K562 (cell line): ENCODE data around the gene MKRN2OS. TPM values are rescaled to one million over a fixed set of nuclear protein-coding genes. Genes with fewer than 3 reads are reported as not detected.
A peak's percentile ranks its signal among the peaks of the same experiment; 100 is the strongest.

Experiments used
- BRD4 ChIP-seq: fragments of 200-600 bp; sonication (generic); IDR thresholded peaks from 2 replicates; pipeline ENCODE4 v1.6.1; 2017; ENCODE audit warnings: inconsistent platforms
- CLOCK ChIP-seq: fragments of 250-450 bp; sonication (Bioruptor Pico); IDR thresholded peaks from 2 replicates; pipeline ENCODE4 v1.4.0; 2020; ENCODE audit warnings: mild to moderate bottlenecking, moderate library complexity, borderline replicate concordance
- CXXC5 ChIP-seq: fragments of 250-450 bp; sonication (Bioruptor Pico); IDR thresholded peaks from 2 replicates; pipeline ENCODE4 v1.8.0; 2022; ENCODE audit warnings: inconsistent platforms, mild to moderate bottlenecking, moderate library complexity
- GMEB1 ChIP-seq: fragments of 250-450 bp; sonication (Bioruptor Pico); IDR thresholded peaks from 2 replicates; pipeline ENCODE4 v1.4.0; 2020; ENCODE audit warnings: mild to moderate bottlenecking
- HBP1 ChIP-seq: fragments of 450-650 bp; formaldehyde crosslinking; IDR thresholded peaks from 2 replicates; pipeline ENCODE4 v1.4.0; 2022; ENCODE audit warnings: missing genetic modification characterization
- HCFC1 ChIP-seq: IDR thresholded peaks from 2 replicates; pipeline ENCODE4 v1.6.1; 2012; ENCODE audit warnings: low read depth, low read length, improper control_type of control experiment
- HDAC3 ChIP-seq: fragments of 450-650 bp; IDR thresholded peaks from 2 replicates; pipeline ENCODE4 v1.6.1; 2018; ENCODE audit warnings: borderline replicate concordance, mild to moderate bottlenecking, moderate library complexity; ENCODE audit not compliant: partially characterized antibody
- ID3 ChIP-seq, 2 experiments: fragments of 250-450 bp in 1 of 2; fragments of 450-650 bp in 1 of 2; sonication (Bioruptor Pico) in 1 of 2; IDR thresholded peaks; 2 replicates each; pipeline versions ENCODE4 v1.6.1 to v1.8.0; 2016 to 2021; ENCODE audit warnings: mild to moderate bottlenecking in 2 of 2, moderate library complexity in 2 of 2, missing compliant biosample characterization in 1 of 2, missing genetic modification characterization in 1 of 2
- JUNB ChIP-seq: fragments of 450-650 bp; formaldehyde crosslinking; conservative IDR thresholded peaks from 2 replicates; pipeline ENCODE4 v1.4.0; 2020; ENCODE audit warnings: mild to moderate bottlenecking
- MAX ChIP-seq: sonication (generic); formaldehyde crosslinking; IDR thresholded peaks from 2 replicates; pipeline ENCODE4 v1.9.0; 2022; ENCODE audit warnings: mild to moderate bottlenecking, missing genetic modification reagents
- MTA2 ChIP-seq: fragments of 450-650 bp; IDR thresholded peaks from 2 replicates; pipeline ENCODE4 v1.6.1; 2016; ENCODE audit warnings: low read depth
- NCOA1 ChIP-seq: fragments of 450-650 bp; IDR thresholded peaks from 2 replicates; pipeline ENCODE4 v1.6.1; 2016; ENCODE audit warnings: low read depth
- NCOA6 ChIP-seq: fragments of 450-650 bp; IDR thresholded peaks from 2 replicates; pipeline ENCODE4 v1.6.1; 2017; ENCODE audit warnings: mild to moderate bottlenecking
- NFRKB ChIP-seq: fragments of 450-650 bp; IDR thresholded peaks from 2 replicates; pipeline ENCODE4 v1.6.1; 2016; ENCODE audit warnings: low read depth
- NR2C1 ChIP-seq, 2 experiments: fragments of 450-650 bp; IDR thresholded peaks; 2 replicates each; pipeline ENCODE4 v1.6.1; 2017; ENCODE audit warnings: mild to moderate bottlenecking in 2 of 2, antibody characterized with exemption in 1 of 2, inconsistent platforms in 1 of 2, missing compliant biosample characterization in 1 of 2, missing genetic modification characterization in 1 of 2
- NR2C2 ChIP-seq, 2 experiments: fragments of 200-800 bp in 1 of 2; sonication (Bioruptor generic) in 1 of 2; sonication (generic) in 1 of 2; formaldehyde crosslinking in 1 of 2; IDR thresholded peaks; 2 replicates each; pipeline versions ENCODE4 v1.6.1 to v1.8.0; 2016 to 2022; ENCODE audit warnings: mild to moderate bottlenecking in 1 of 2, missing compliant biosample characterization in 1 of 2, missing genetic modification characterization in 1 of 2, missing genetic modification reagents in 1 of 2
- ZBTB1 ChIP-seq: sonication (generic); formaldehyde crosslinking; IDR thresholded peaks from 2 replicates; pipeline ENCODE4 v1.8.1; 2023; ENCODE audit warnings: missing genetic modification reagents, low read depth, mild to moderate bottlenecking, borderline replicate concordance
- ZNF277 ChIP-seq: fragments of 250-450 bp; sonication (Bioruptor Pico); IDR thresholded peaks from 2 replicates; pipeline ENCODE4 v1.8.0; 2022; ENCODE audit warnings: inconsistent platforms, mild to moderate bottlenecking, moderate library complexity, borderline replicate concordance
- ZNF324 ChIP-seq: fragments of 250-450 bp; sonication (Bioruptor Pico); IDR thresholded peaks from 2 replicates; pipeline ENCODE4 v1.4.0; 2020; ENCODE audit warnings: mild to moderate bottlenecking
- ZNF695 ChIP-seq: fragments of 450-650 bp; formaldehyde crosslinking; IDR thresholded peaks from 2 replicates; pipeline ENCODE4 v1.4.0; 2020; ENCODE audit warnings: mild to moderate bottlenecking, moderate library complexity
- polyA plus RNA-seq, 8 experiments: library from polyadenylated mRNA; depleted of rRNA in 4 of 8; stranded (reverse) in 5 of 8; unstranded in 3 of 8; fragments of >200 nt; fragmentation: Nextera tagmentation in 2 of 8; fragmentation: Illumina TruSeq in 1 of 8; extraction: Ambion mirVana in 2 of 8; extraction: Trizol in 1 of 8; gene quantifications; 2 replicates each; pipeline versions ENCODE4 v1.2.1 to v1.2.3, GENCODE V29; 2011 to 2014; ENCODE audit warnings: inconsistent platforms in 1 of 8, missing spikeins in 1 of 8
- total RNA-seq, 7 experiments: library from RNA; depleted of rRNA in 6 of 7; stranded (reverse); fragments of >200 nt in 6 of 7; fragmentation: Illumina TruSeq in 2 of 7; extraction: Trizol in 2 of 7; gene quantifications; 2 replicates each; pipeline versions ENCODE4 v1.2.1 to v1.2.3, GENCODE V29; 2011 to 2021; ENCODE audit warnings: low replicate concordance in 1 of 7

The MKRN2OS gene
- total and polyA plus RNA-seq, 9 of the 15 experiments (the other 6 are each of a cell fraction or from before 2014, with no cell fraction given), result 0.11 to 0.27 (median 0.17) TPM; not detected in 6

GRCh38 chr3:12553921-12554391 lies 8.7 kb upstream of the MKRN2OS start (continued):
- TF ChIP-seq HBP1 (no peak), ZNF324 (CRISPR knock-in tag) (no peak), HDAC3 (no peak), NR2C1 (IDR thresholded peaks at IDR 0.05) (no peak), NR2C1 (tag; IDR thresholded peaks at IDR 0.05) (no peak), GMEB1 (CRISPR knock-in tag) (no peak), CXXC5 (CRISPR knock-in tag) (peak; percentile 25; the same call in 1 of the 2 replicates), MTA2 (no peak), BRD4 (no peak), NCOA6 (no peak), CLOCK (CRISPR knock-in tag) (no peak), ZNF695 (no peak), JUNB (CRISPR knock-in tag) (no peak), NCOA1 (no peak), ID3 (CRISPR knock-in tag; IDR thresholded peaks at IDR 0.05) (no peak), ID3 (tag; IDR thresholded peaks at IDR 0.05) (peak; percentile 64; the same call in 1 of the 2 replicates), NFRKB (peak; percentile 74; the same call in 1 of the 2 replicates), ZBTB1 (CRISPR knock-in tag) (no peak), HCFC1 (no peak), ZNF277 (CRISPR knock-in tag) (no peak), MAX (CRISPR knock-in tag) (no peak), NR2C2 (CRISPR knock-in tag; IDR thresholded peaks at IDR 0.05) (no peak), NR2C2 (tag; IDR thresholded peaks at IDR 0.05) (no peak)
